Testis (tissue), 3 donors: ENCODE data around the gene SLC45A1. TPM values are rescaled to one million over a fixed set of nuclear protein-coding genes. Genes with fewer than 3 reads are reported as not detected.

Experiments
- DNase-seq: peaks from one replicate; pipeline ENCODE4 v3.0.0-alpha.2; 2019
- H3K27ac ChIP-seq, 2 donors: fragments of 200-600 bp; sonication (generic); one replicate each; pipeline ENCODE4 v1.5.1; 2019
- H3K27me3 ChIP-seq: fragments of 200-600 bp; sonication (generic); one replicate; pipeline ENCODE4 v1.5.1; 2019
- H3K36me3 ChIP-seq: fragments of 200-600 bp; sonication (generic); one replicate; pipeline ENCODE4 v1.5.1; 2017; ENCODE audit warnings: low read depth; ENCODE audit errors: missing control alignments
- H3K4me1 ChIP-seq: fragments of 200-600 bp; sonication (generic); one replicate; pipeline ENCODE4 v1.5.1; 2019
- H3K4me3 ChIP-seq, 2 donors: fragments of 200-600 bp; sonication (generic); one replicate each; pipeline ENCODE4 v1.5.1; 2017 to 2019
- H3K9me3 ChIP-seq: fragments of 200-600 bp; sonication (generic); one replicate; pipeline ENCODE4 v1.5.1; 2017
- CTCF ChIP-seq, 3 experiments: fragments of 450-650 bp in 2 of 3; fragments of 200-600 bp in 1 of 3; sonication (generic) in 1 of 3; IDR thresholded peaks; one replicate each; pipeline ENCODE4 v1.5.1; 2016 to 2019; ENCODE audit warnings: antibody characterized with exemption in 3 of 3, mild to moderate bottlenecking in 2 of 3, moderate library complexity in 1 of 3
- POLR2A ChIP-seq: fragments of 450-650 bp; IDR thresholded peaks from one replicate; pipeline ENCODE4 v1.6.1; 2017; ENCODE audit warnings: antibody characterized with exemption, mild to moderate bottlenecking, moderate library complexity
- whole genome bisulfite sequencing, 2 donors: methylation state at CpG; one replicate each; pipeline ENCODE4 v1.1.5; 2018; 5-methylcytosine and 5-hydroxymethylcytosine counted together
- intact Hi-C: fragments of 100-400 bp; cut with DNase I; formaldehyde crosslinking; loops from one replicate; pipeline ENCODE4 v1.15.1; 2023; ENCODE audit warnings: low total_unique reads
- polyA plus RNA-seq: library from polyadenylated mRNA; stranded (reverse); fragments of 350-450 nt; fragmentation: Illumina TruSeq; extraction: RNeasy Lipid Tissue Mini Kit (QIAGEN cat#74804); gene quantifications from one replicate; pipeline ENCODE4 v1.2.3, GENCODE V29; 2014; ENCODE audit warnings: low read depth, low replicate concordance; ENCODE audit not compliant: insufficient read depth
- total RNA-seq, 2 donors: library from RNA; depleted of rRNA; stranded (reverse); fragments of >200 nt; gene quantifications; one replicate each; pipeline ENCODE4 v1.2.3, GENCODE V29; 2016

Gene SLC45A1
- total and polyA plus RNA-seq, 3 donors from 2014 or later = 5.6 to 9.0 (median 8.5) TPM

- no peaks in the 10 kb centered on the region for H3K9me3 ChIP-seq
- TF ChIP-seq CTCF (IDR thresholded peaks at IDR 0.05) (no peak), POLR2A (no peak)
- no peak overlapping the region for H3K4me3 ChIP-seq
- H3K27me3 ChIP-seq = no peaks in the 10 kb centered on the region
- peaks cover 53% of the 10 kb centered on the region for H3K4me1 ChIP-seq
- WGBS, 2 donors = 72 to 74% methylated on average over 14 of the region's 14 CpGs
- no peak overlapping the region for H3K27ac ChIP-seq
- intact Hi-C loops = no loop called here
- no peaks in the 10 kb centered on the region for H3K36me3 ChIP-seq
- DNase-seq = peak; percentile 11
Measured at GRCh38 chr1:8370046-8370881, 52.4 kb downstream of the SLC45A1 start.

GRCh38 chr1:8370905-8371315, 53.0 kb downstream of the SLC45A1 start:
- peak; percentile 49 for DNase-seq
- intact Hi-C loops = no loop called here
- no peaks in the 10 kb centered on the region for H3K27me3 ChIP-seq
- no peak overlapping the region for H3K4me3 ChIP-seq
- H3K27ac ChIP-seq = peak overlapping the region in 1 of 2 donors; percentile 56
- 49 to 52% methylated on average over 4 to 5 of the region's 5 CpGs for WGBS, 2 donors
- H3K36me3 ChIP-seq = no peaks in the 10 kb centered on the region
- no peak for TF ChIP-seq POLR2A
- no peak for TF ChIP-seq CTCF (IDR thresholded peaks at IDR 0.05)
- no peaks in the 10 kb centered on the region for H3K9me3 ChIP-seq
- H3K4me1 ChIP-seq = peaks cover 53% of the 10 kb centered on the region

- intact Hi-C loops = no loop called here
- Histone ChIP-seq H3K4me1 (peaks cover 53% of the 10 kb centered on the region), H3K27ac (peak overlapping the region; percentile 56 to 76), H3K36me3 (no peaks in the 10 kb centered on the region), H3K9me3 (no peaks in the 10 kb centered on the region), H3K27me3 (no peaks in the 10 kb centered on the region), H3K4me3 (no peak overlapping the region)
- 77 to 82% methylated on average over 9 of the region's 9 CpGs for WGBS, 2 donors
- TF ChIP-seq CTCF (IDR thresholded peaks at IDR 0.05) = no peak
- TF ChIP-seq POLR2A = no peak
- DNase-seq = peak; percentile 17
Measured at GRCh38 chr1:8371372-8371991, 53.6 kb downstream of the SLC45A1 start.

- intact Hi-C loops = no loop called here
- TF ChIP-seq POLR2A (no peak), CTCF (IDR thresholded peaks at IDR 0.05) (no peak)
- H3K4me1 ChIP-seq = peaks cover 49% of the 10 kb centered on the region
- WGBS, 2 donors = 46 to 49% methylated on average over 3 of the region's 3 CpGs
- no peak for DNase-seq
- H3K27me3 ChIP-seq = no peaks in the 10 kb centered on the region
- H3K9me3 ChIP-seq = no peaks in the 10 kb centered on the region
- H3K4me3 ChIP-seq = no peak overlapping the region
- peak overlapping the region; percentile 71 to 76 for H3K27ac ChIP-seq
- no peaks in the 10 kb centered on the region for H3K36me3 ChIP-seq
Measured at GRCh38 chr1:8373125-8373524, 55.2 kb downstream of the SLC45A1 start.
